ENCODE data around the gene COPB2. TPM values are rescaled to one million over a fixed set of nuclear protein-coding genes. Genes with fewer than 3 reads are reported as not detected.

The COPB2 gene
- total and polyA plus RNA-seq, 2 donors (not counting 3 experiments of a cell fraction or from before 2014, with no cell fraction given) = 72.1 to 146 TPM

GRCh38 chr3:139416275-139416674 is 26.8 kb upstream of the COPB2 start:
- Histone ChIP-seq H3K9me1 (replicated peaks; ENCODE audit: control insufficient read depth, extremely low read depth, insufficient read depth, low read length) (no peaks in the 10 kb centered on the region), H3K4me2 (ENCODE audit: insufficient read depth, low read length) (no peak overlapping the region), H4K20me1 (replicated peaks; ENCODE audit: control insufficient read depth, extremely low read depth, insufficient read depth, low read length) (no peaks in the 10 kb centered on the region), H3K79me2 (ENCODE audit: control insufficient read depth, insufficient read depth, low read length) (no peaks in the 10 kb centered on the region), H3K9me3 (replicated peaks; ENCODE audit: control insufficient read depth, insufficient read depth, low read length) (no peaks in the 10 kb centered on the region), H3K4me1 (ENCODE audit: control insufficient read depth, extremely low read depth, insufficient read depth, low read length) (no peaks in the 10 kb centered on the region), H3K36me3 (ENCODE audit: control insufficient read depth in 2 of 2, extremely low read depth in 1 of 2, insufficient read depth in 2 of 2, low read length in 2 of 2) (no peaks in the 10 kb centered on the region), H2AFZ (ENCODE audit: low read depth, low read length) (no peak overlapping the region), H3K9ac (replicated peaks; ENCODE audit: extremely low read depth, insufficient read depth, low read length) (no peak overlapping the region), H3K27me3 (ENCODE audit: control insufficient read depth in 2 of 2, insufficient read depth in 2 of 2, low read length in 2 of 2) (no peaks in the 10 kb centered on the region), H3K27ac (ENCODE audit: insufficient read depth, low read depth, low read length) (no peak overlapping the region), H3K4me3 (replicated peaks in 1 of 3; ENCODE audit: insufficient read depth in 1 of 3, low read depth in 1 of 3, low read length in 3 of 3) (no peak overlapping the region)
- FAIRE-seq = no peak
- ChIA-PET POLR2A (no interaction called here), CTCF (interaction anchor here (1.5 kb wide), 1 partner anchor 11 kb away, joined by 5 read pairs; no protein-coding TSS in a partner anchor)
- TF ChIP-seq POLR2A (IDR thresholded peaks at IDR 0.05; ENCODE audit: low read depth, low read length) (no peak), MAX (IDR thresholded peaks at IDR 0.05; ENCODE audit: insufficient read depth, insufficient read length) (no peak), JUN (IDR thresholded peaks at IDR 0.05; ENCODE audit: borderline replicate concordance, insufficient read depth, insufficient read length, low read depth) (no peak), CTCF (IDR thresholded peaks at IDR 0.05; ENCODE audit: extremely low read depth in 1 of 2, insufficient read depth in 1 of 2, low read depth in 1 of 2, low read length in 2 of 2) (no peak), MYC (IDR thresholded peaks at IDR 0.05; ENCODE audit: low read depth, low read length) (no peak), POLR2AphosphoS5 (IDR thresholded peaks at IDR 0.05; ENCODE audit: insufficient read depth, low read depth, low read length) (no peak), EZH2 (IDR thresholded peaks at IDR 0.05; ENCODE audit: borderline replicate concordance, low read depth, low read length, severe bottlenecking) (no peak), FOS (IDR thresholded peaks at IDR 0.05; ENCODE audit: borderline replicate concordance, insufficient read depth, low read length) (no peak), GATA2 (IDR thresholded peaks at IDR 0.05; ENCODE audit: insufficient read depth, insufficient read length, low read depth, low read length) (no peak)
- DNase-seq (ENCODE audit: low read depth, low spot score) = no peak
- intact Hi-C loops (cut with micrococcal nuclease) = no loop called here
- no TSS peak for BruUV-seq (replicated peaks)
- dilution Hi-C loops (cut with MboI; ENCODE audit: extremely low pct_ligation_motif_present, low sequenced_read_pairs) = no loop called here
